Activated gamma-delta T cell (primary cell): ENCODE measurements around the gene MCF2L2.
"Not testable (repeated sequence)": the region's sequence is repeated elsewhere in the genome, so short reads cannot be mapped to it uniquely, and the experiment has no call there.

Experiments used
- DNase-seq: peaks from one replicate; lab custom pipeline; 2025; lab: John Stamatoyannopoulos, UW
- total RNA-seq, 2 donors: gene quantifications; one replicate each; lab custom pipeline; 2026; lab: John Stamatoyannopoulos, UW

Gene MCF2L2
- total RNA-seq = 11.9 to 12.5 reads per million in 2 donors

DNA sequence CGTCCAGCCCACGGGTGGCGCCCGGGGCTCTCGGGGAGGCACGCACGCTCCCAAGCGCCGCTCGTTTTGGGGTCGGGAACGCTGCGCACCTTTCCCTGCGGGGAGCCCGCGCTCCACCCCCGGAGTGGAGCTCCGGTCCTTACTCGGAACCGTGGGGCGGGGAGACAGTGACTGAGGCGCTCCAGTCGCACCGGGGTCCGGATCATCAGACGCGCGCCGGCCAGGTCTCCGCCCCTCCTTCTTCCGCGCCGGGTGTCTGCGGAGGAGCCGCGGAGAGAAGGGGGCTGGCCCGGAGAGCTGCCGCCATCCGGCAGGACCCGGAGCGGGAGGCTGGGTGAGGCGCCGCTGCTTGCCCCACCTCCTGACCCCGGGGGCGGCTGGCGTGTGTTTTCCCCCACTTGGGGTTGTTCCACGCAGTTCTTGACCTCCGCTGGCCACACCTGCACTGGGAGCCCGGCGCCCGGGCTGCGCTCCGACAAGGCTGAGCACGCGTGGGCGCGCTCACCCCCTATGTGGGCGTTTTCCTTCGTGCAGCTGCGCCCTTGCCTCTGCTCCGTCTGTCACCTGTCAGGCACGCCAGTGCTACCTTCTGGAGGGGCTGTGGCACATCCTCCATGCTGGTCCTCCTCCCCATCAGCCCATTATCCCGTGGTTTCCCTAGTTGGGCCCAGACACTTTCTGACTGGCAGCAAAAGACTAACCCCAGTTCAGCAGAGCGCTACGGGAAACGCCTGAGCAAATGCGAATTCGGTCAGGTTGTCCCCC lies at the start of gene MCF2L2:
TSS of gene MCF2L2 (minus strand) at position 173 of the 765 bp plus-strand sequence. CDS start 642 bp downstream, outside the sequence.
- peak; percentile 49 for DNase-seq

GRCh38 chr3:183477801-183478456 lies 49.5 kb upstream of the MCF2L2 start:
- DNase-seq = no peak

DNA sequence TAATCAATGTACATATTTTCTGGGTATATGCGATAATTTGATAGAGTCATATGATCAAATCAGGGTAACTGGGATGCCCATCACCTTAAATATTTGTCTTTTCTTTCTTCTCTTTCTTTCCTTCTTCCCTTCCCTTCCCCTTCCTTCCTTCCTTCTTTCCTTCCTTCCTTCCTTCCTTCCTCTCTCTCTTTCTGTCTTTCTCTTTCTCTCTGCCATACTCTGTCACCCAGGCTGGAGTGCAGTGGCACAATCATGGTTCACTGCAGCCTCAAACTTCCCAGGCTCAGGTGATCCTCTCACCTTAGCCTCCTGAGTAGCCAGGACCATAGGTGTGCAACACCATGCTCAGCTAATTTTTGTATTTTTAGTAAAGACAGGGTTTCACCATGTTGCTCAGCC lies 47.3 kb upstream of the MCF2L2 start:
- DNase-seq = not testable (repeated sequence)

DNA sequence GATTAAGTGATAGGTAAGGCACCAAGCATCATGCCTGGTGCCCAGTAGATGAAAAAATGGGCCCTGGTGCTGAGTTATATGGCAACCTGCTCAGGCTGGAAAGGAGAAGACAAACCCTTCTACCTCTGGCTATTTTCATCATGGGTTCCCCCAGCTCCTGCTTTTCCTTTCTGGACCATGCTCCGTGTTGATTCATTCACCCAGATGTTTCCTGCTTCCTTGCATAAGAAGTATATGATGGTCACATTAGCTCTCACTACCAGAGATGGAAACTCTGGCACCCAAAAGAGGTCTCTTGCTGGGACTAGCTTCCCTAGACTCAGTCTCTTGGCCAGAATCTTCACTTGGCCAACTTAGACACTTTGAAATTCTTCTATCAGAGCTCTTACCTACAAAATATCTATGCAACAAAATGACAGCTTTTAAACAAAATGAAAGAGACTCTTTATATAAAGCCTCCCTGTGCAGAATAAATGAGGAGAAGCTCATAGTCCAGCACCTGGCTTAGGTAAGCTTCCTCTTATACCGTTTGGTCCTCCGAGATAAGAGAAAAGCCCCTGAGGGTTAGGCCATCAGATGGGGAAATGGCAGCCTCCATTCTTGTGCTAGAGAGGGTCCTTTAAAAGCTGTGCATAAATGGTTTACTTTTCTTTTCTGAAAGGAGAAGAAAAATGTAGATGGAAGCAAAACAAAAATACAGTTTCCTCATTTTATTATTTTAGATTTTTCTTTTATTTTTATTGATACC lies 46.8 kb upstream of the MCF2L2 start:
- no peak for DNase-seq

DNA sequence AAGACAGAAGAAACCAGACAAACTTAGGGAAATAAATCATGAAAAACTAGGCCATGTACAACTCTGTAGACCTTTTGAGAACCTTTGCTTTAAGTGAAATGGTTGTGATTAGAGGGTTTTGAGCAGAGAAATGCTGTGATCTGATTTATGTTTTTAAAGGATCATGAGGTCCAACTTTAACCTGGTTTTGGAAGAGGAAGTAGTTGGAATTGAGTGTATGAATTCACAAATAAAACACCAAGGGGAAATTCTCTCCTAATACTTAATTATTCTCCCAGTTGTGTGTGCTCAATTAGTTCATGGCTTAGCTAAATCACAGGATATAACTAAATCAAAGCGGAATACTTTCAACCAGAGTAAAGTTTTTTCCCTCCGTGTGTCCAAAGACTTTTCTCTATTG lies 45.5 kb upstream of the MCF2L2 start:
- no peak for DNase-seq

GRCh38 chr3:183472155-183472554 lies 43.7 kb upstream of the MCF2L2 start:
- no peak for DNase-seq

DNA sequence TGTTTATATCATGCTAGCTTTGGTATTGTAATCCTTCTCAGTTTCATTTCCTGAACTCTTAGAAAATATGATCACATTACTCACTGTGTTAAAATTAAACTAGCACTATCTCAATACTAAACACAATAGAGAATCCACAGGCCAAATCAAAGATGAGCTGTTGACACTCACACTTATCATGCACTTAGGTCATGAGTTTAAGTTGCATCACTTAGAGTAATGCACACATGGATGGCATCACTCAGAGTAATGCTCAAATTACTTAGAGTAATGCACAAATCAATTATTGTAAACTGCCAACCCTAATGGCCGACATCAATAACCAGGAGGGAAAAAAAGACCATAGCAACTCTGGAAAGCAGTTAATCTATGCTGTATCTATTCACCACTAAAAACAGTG lies 40.0 kb upstream of the MCF2L2 start:
- DNase-seq = no peak

GRCh38 chr3:183466575-183466974 lies 38.2 kb upstream of the MCF2L2 start:
- DNase-seq = no peak

DNA sequence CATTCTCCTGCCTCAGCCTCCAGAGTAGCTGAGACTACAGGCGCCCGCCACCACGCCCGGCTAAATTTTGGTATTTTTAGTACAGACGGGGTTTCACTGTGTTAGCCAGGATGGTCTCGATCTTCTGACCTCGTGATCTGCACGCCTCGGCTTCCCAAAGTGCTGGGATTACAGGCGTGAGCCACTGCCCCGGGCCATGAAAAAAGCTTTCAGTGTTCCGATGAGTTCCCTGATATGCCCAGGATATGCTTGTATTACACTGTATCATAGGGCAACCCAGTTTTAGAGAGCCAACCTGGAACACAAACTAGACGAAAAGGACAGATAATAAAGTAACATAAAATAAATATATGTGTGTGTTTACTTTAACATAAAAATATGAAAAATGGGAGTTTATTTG lies 37.3 kb upstream of the MCF2L2 start:
- not testable (repeated sequence) for DNase-seq

DNA sequence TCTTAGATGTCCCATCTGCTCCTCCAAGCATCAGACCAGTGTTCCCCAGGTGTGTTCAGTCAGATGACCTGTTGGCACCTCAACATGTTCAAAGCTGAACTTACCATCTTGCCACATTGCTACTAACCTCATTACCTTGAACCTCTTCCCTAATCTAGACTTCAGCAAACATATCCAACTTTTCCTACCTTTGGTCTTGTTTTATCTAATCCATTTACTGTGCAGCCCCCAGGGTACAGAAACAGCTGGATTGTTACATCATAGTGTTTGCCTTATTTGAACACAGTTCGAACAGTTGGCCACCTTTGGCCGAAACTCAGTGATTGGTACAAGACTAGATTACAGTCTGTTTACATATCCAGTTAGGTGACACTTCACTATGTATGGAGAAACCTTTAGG lies 36.1 kb upstream of the MCF2L2 start:
- no peak for DNase-seq

DNA sequence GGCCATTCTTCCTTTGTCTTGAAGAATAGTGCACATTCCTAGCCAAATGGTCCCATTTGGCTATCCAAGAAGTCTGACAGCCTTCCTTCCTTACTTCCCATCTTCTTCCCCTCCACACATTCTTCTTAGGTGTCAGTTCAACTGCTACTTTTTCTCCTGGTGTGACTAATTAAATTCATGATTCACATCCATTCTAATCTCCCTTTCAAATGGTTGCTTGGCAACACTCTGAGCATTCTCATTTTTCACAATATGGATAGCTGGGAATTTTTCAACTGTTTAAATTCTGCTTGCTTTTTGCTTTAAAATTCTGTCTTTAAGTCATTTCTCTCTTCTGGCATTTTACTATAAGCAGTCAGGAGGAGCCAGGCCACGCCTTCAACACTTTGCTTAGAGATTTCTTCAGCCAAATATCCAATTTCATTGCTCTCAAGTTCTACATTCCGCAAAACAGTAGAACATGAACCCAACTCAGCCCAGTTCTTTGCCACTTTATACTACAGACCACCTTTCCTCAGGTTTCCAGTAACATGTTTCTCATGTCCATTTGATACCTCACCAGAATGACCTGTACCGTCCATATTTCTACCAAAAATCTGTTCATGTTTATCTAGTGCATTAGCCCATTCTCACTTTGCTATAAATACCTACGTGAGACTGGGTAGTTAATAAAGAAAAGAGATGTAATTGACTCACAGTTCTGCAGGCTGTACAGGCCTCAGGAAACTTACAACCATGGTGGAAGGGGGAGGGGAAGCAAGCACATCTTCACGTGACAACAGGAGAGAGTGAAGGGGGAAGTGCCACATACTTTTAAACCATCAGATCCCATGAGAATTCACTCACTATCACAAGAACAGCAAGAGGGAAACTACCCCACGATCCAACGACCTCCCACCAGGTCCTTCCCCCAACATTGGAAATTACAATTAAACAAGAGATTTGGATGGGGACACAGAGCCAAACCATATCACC lies 31.9 kb upstream of the MCF2L2 start:
- DNase-seq = no peak

DNA sequence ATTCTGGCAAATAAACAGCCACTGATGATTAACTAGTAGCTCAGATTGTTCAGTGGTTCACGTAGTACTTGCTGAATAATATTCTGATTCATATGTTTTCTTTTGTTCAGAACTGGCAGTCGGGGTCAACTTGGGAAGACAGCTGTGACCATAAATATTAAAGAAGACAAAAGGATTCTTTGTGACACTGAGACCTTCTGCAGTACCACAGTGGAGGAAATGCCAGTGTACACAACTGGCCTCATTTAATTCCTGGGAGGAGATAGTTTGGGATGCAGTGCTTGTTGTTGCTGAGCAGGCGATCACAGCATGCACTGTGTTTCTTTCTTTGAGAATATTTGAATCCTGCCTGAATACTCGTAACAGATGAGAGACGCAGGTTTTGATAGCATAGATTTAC lies 26.7 kb upstream of the MCF2L2 start:
- DNase-seq = no peak

DNA sequence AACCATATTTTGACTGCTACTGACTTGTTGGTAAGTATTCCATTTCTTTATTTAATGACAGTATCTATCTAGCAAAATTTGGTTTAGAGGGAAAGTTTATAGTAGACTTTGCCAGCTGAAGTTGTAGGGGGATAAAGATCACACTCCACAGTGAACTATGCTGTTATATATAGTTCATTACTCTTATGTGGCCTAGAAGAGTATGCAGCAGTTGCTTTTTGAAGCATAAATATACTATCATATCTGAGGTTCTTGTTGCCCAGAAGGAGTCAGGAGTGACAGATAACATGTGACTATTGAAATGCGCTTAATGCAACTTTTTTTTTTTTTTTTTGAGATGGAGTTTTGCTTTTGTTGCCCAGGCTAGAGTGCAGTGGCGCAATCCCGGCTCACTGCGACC lies 25.6 kb upstream of the MCF2L2 start:
- no peak for DNase-seq

DNA sequence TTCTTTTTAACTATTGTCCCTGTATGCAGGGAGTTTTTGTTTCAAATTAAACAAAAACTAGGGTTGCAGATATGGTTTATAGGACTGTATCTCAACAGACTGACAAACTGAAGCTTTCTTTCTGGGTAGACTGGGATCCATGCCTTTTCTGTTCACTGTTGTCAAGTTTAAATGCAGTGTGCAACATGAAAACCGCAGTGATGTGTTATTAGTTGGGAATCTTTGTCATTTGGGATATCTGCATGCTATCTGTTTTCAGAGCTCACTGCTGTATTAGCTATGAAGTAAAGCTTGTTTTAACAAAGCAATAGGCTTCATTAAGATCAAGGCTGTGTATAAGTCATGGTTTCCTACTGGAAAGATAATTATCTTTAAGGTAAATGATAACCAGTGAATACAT lies 21.4 kb upstream of the MCF2L2 start:
- no peak for DNase-seq

DNA sequence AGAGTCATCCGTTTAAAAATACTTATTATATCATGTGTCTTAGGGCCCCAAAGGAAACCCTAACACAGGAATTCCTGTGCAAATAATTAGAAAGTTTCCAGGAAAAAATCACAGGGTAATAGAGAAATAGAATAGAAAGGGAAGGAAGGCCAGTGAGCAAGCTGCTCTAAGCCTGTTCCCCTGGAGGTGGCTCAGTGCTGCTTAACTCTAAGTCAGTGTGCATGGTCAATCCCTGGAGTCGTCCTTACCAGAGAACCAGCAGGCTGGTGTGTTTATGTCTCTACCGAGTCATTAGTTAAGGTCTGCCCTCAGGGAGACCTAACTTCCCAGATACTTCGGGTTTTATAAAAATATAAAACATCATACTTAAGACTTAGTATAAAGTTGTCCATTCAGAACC lies 21.0 kb upstream of the MCF2L2 start:
- no peak for DNase-seq

DNA sequence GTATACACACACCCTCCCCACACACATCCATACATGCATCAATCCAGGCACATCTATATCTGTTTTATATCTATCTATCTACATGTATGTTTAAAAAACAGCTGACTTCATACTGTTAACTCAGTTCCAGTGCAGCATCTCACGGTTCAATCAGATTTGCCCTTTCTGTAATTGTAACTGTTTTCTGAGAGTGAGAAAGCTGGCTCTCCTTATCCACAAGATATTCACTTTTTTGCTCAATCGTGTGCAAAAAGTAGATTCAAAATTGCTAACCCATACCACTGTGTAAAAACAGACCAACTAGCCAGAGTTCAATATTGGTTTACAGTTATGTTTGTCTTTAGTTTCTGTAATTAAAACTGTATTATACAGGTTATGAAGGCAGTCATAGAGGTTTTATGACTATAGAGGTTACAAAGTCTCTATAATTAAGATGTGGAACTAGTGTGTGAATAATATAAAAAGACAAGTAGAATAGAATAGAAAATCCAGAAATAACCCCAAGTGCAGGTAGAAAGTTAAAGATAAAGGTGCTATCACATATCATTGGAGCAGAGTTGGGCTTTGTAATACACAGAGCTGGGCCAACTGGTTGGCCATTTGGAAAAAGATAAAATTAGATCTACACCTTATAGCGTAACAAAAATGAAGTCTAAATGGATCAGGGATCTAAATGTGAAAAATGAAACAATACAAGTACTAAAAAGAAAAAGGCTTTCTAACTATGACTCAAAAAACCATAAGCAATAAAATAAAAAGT lies 20.1 kb upstream of the MCF2L2 start:
- no peak for DNase-seq

GRCh38 chr3:183447206-183448001 lies 19.0 kb upstream of the MCF2L2 start:
- peak; percentile 38 for DNase-seq

DNA sequence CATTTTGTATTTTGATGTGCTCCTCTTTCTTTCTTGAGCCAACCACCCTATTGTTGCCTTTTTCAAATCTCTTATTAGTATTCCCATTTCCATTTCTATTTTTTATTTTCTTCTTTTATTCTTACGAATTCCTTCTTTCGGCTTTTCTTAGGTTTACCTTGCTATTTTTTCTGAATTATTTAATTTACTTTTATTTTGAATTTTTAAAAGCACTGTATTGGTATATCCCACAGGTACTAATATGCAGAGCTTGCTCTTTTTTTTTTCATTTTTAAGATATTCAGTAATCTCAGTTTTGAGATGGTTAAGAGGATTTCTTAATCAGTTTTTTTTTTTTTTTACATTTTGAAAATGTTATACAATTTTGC lies 18.4 kb upstream of the MCF2L2 start:
- no peak for DNase-seq

- DNase-seq = no peak
Measured at GRCh38 chr3:183444748-183445147, 16.3 kb upstream of the MCF2L2 start.
